NCI-H2029 treated with DMSO at 0.1 percent for 48 hours (cell line): Measurements from ENCODE around the gene CDKAL1.

Experiments
- DNase-seq: peaks from one replicate; lab custom pipeline; 2025; lab: John Stamatoyannopoulos, UW

CDKAL1 gene

DNA sequence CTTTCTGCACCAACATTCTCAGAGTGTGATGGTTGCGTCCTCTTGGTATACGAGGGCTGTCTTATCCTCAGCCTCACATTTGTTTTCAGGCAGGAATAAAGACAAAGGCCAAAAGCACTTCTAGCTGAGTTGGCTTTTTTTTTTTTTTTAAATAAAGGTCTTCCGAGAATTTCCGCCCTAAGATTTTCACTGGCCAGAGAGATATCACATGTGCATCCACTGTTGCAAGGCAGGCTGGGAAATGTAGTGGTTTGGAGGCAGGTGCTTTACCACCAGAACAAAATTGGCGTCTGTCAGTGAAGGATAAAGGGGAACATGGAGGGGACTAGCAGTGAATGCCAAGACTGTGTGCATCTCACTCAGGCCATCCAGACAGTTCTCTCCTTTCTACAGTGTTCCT lies 724.4 kb downstream of the CDKAL1 start:
- no peak for DNase-seq

DNA sequence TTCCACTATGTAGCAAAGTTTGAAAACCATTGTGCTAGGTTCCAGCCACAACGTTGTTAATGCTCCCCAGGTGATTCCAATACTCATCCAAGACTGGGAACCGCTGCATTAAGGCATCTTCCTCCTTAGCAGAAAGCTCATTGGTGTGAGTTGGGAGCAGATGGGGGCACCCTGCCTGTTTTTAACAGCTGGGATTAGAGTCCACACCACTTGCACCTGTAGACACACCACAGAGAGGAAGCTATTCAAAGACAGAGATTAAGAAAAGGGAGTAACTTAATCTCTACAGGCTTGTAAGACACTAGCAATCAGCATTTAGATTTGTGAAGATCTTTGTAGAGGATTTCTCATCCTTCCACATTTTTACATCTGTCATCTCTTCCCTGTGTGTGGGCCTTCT lies 725.4 kb downstream of the CDKAL1 start:
- no peak for DNase-seq

DNA sequence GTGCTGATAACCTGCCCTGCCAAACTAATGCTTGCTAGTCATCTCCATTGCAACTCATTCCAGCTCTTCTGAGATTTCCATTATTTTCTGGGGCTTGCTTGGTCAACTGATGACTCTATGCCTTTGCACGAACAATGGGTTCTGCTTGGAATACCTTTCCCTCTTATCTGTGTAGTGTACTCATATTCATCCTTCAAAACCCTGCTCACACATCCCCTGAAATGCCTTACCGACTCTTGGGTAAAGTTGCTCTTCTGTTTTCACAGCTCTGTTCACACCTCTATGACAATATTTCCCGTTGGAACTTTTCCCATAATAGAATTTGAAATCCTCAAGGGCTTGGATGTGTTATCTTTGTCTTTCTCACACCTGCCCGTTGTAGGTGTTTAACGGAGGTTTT lies 728.2 kb downstream of the CDKAL1 start:
- no peak for DNase-seq

GRCh38 chr6:21263531-21264287 lies 729.5 kb downstream of the CDKAL1 start:
- DNase-seq = peak; percentile 91

DNA sequence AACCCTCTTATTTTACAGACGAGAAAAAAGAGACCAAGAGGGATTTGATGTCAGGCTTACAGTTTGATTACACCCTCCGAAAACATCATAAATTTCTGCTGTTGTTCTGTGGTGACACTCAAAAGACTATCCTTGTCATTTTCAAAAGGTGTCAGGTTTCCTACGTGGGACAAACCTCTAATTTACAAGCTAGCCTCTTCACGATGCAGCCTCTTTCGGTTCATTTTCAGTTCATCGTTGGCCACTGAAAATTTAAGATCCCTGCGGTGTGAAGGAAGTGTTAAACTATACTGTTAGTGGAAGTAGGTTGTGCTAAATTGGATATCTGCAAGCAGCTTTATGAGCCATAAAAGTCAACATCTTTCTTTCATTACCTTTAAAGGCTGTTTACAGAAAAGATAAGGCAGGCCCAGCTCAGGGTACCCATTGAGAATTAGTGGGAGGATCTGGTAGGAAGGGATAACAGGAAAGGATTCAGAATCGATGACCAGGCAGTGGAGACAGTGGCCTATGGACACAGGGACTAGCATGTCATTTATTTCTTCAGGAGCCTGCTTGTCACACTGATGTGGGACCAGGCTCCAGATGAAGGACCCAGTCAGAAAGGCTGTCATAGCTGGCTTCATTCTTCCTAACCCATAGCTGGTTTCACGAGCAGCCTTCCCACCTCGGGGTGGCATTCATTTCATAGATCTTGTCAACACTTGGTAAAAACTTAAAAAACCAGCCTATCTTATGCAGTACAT lies 730.2 kb downstream of the CDKAL1 start:
- peak; percentile 91 for DNase-seq

DNA sequence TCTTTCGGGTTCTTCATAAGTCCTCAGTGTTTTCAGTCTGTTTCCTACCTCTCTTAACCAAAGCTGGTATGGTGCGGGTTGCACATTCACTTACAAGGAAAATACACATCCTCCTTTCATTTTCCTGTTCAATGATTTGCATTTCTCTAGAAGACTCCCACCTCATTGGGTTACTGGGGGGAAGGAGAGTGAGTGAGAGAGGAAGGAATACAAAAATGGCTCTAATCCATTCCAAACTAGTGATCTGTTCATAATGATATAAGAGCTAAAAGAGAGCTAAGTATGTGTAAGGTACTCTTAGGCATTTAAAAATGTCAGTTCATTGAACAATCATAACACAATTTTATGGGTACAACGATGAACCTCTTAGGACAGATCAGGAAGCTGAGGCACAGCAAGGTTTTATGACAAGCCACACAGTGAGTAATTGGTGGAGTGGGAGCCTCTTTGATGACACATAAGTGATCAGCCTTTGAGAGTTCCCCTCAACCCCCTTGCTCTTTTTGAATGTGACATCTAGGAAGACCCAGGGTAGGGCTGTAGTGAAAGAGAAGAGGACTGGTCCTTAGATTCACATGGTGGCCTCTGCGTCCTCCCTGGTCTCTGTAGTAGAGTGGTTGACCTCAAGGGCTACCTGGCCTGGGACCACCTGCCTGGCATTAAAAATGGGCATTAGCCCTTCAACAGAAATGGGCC lies 730.9 kb downstream of the CDKAL1 start:
- no peak for DNase-seq

DNA sequence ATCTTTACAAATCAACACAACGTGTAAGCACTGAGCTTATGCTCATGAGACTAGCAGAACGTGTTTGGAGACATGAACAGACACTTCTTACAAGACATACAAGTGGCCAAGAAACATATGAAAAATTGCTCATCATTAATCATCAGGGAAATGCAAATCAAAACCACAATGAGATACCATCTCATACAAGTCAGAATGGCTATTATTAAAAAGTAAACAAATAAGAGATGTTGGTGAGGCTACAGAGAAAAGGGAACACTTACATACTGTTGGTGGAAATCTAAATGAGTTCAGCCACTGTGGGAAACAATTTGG lies 731.4 kb downstream of the CDKAL1 start:
- DNase-seq = no peak

GRCh38 chr6:21270636-21271201 lies 736.5 kb downstream of the CDKAL1 start:
- no peak for DNase-seq

GRCh38 chr6:21271428-21272155 lies 737.3 kb downstream of the CDKAL1 start:
- no peak for DNase-seq

GRCh38 chr6:21273451-21273850 lies 739.2 kb downstream of the CDKAL1 start:
- DNase-seq = no peak

DNA sequence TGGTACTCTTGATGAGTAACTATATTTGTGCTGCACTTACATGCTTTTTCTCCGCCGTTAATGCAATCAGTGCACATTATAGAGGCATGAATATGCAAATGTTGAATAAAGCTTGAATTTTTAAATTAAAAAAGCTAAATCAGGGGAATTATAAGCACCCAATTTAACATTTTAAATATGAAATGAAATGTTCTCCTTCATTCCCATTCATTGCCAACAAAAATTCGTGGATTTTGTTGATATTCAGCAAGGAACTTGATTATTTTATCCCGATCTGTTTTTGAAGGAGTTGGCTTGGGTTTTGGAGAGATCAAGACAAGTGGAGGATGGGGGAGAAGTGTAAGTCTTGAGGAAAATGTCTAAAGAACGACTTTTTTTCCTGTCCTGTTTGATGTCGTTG lies 740.6 kb downstream of the CDKAL1 start:
- DNase-seq = no peak

DNA sequence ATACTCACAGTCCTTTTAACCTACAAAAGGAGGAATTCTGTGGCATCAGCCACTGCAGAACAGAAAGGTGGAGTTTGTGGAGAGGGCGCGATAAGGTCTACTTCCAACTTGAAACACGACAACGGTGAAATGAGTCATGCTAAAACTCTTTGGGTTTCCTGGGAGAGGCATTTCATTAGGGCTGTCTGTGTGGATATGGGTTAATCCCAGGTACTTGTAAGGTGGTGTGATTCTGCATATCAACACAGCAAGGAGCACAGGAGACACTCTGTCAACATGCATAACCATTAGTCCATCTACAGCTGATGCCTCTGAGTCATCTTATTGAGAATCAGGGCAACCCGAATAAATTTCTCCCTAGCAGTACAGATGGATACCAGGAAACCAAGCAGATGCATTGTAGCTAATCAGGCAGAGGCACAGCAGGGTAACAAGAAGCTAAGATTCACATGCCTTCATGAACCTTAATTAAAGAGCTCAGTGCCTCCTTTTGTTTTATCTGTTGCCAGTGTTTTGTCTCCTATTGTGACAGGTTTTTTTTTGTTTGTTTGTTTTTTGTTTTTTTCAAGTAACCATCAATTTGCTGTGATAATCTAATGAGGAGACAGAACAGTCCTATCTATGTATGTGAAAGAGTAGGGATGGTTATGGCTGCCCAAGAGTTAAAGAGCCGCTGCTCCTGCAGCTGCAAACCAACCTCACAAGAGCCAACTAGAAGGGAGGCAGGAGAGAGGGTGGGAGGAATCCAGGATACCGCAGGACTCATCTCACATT lies 743.5 kb downstream of the CDKAL1 start:
- DNase-seq = no peak

GRCh38 chr6:21278375-21278745 lies 744.1 kb downstream of the CDKAL1 start:
- DNase-seq = no peak

DNA sequence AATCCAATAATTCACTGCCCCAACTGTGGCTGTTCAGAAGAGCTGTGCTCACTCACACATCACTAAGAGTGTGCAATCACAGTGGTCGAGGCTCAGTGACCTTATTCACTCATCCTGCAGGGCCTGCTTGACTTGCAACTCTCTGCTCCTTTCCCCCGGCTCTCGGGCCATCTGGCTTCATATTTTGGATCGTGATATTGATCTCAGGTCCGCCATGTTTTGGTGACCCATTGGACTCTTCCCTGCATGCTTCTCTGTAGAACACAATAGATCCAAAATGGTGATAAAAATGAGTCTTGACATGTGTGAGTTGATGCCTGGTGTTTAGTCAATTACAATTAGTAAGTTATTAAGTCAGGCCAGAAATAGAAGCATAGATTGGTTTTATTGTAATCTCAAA lies 745.4 kb downstream of the CDKAL1 start:
- DNase-seq = no peak

GRCh38 chr6:21281366-21281765 lies 747.1 kb downstream of the CDKAL1 start:
- no peak for DNase-seq
